ENCODE measurements around the gene PNCK. TPM values are rescaled to one million over a fixed set of nuclear protein-coding genes. Genes with fewer than 3 reads are reported as not detected.

PNCK gene
- total RNA-seq, 1 donor from 2014 or later: 28.5 TPM

- Mint-ChIP-seq H3K9me3 (peaks cover 22% of the 10 kb centered on the region), H3K27me3 (ENCODE audit: low read depth) (peaks cover 54% of the 10 kb centered on the region), H3K27ac (no peak overlapping the region), H3K4me1 (no peaks in the 10 kb centered on the region), H3K36me3 (peaks cover 3% of the 10 kb centered on the region), H3K4me3 (peak overlapping the region; percentile 5)
- TF ChIP-seq, protein P1, sequence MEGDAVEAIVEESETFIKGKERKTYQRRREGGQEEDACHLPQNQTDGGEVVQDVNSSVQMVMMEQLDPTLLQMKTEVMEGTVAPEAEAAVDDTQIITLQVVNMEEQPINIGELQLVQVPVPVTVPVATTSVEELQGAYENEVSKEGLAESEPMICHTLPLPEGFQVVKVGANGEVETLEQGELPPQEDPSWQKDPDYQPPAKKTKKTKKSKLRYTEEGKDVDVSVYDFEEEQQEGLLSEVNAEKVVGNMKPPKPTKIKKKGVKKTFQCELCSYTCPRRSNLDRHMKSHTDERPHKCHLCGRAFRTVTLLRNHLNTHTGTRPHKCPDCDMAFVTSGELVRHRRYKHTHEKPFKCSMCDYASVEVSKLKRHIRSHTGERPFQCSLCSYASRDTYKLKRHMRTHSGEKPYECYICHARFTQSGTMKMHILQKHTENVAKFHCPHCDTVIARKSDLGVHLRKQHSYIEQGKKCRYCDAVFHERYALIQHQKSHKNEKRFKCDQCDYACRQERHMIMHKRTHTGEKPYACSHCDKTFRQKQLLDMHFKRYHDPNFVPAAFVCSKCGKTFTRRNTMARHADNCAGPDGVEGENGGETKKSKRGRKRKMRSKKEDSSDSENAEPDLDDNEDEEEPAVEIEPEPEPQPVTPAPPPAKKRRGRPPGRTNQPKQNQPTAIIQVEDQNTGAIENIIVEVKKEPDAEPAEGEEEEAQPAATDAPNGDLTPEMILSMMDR (IDR thresholded peaks at IDR 0.05; ENCODE audit: unreplicated experiment): no peak
- DNase-seq (ENCODE audit: low spot score in 2 of 2, unreplicated experiment in 2 of 2): peak in 1 of 2 experiments; percentile 34
These were observed 6.2 kb downstream of the PNCK start for GRCh38 chrX:153667281-153667955.

DNA sequence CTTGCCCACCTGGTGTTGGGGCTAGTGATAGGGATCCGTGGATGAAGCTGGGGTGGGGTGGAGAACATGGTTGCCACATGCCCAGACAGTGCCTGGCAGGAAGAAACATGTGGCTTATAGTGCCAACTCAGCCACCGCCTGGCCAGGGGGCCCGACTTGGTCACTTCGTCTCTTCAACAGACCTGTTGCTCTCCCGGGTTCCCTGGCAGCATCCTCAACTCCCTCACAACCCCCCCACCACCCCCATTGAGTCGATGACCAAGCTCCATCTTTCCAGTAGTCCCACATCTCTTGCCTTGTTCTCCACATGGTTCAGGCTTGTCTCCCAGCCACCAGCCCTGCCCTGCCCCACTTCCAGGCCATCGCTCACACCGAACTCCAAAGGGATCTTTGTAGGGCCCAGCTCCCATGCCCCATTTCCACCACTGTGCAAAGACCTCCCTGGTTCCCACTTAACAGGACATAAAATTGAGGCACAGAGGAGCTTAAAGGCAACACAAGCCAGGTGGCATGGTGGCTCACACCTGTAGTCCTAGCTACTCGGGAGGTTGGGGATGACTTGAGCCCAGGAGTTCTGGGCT is 7.8 kb downstream of the PNCK start:
- peaks cover 66% of the 10 kb centered on the region for H3K27me3 Mint-ChIP-seq (ENCODE audit: low read depth)
- no peak overlapping the region for H3K4me3 Mint-ChIP-seq
- TF ChIP-seq, protein P1 (IDR thresholded peaks at IDR 0.05; ENCODE audit: unreplicated experiment): no peak
- H3K27ac Mint-ChIP-seq: no peak overlapping the region
- peaks cover 30% of the 10 kb centered on the region for H3K9me3 Mint-ChIP-seq
- H3K36me3 Mint-ChIP-seq: peaks cover 3% of the 10 kb centered on the region
- H3K4me1 Mint-ChIP-seq: no peaks in the 10 kb centered on the region
- peak in 1 of 2 experiments; percentile 16 for DNase-seq (ENCODE audit: low spot score in 2 of 2, unreplicated experiment in 2 of 2)

- Mint-ChIP-seq H3K4me3 (no peak overlapping the region), H3K27me3 (ENCODE audit: low read depth) (peaks cover 78% of the 10 kb centered on the region)
- peak; percentile 23 to 55 for DNase-seq (ENCODE audit: low spot score in 2 of 2, unreplicated experiment in 2 of 2)
These were observed 11.3 kb downstream of the PNCK start for GRCh38 chrX:153662266-153662665.

GRCh38 chrX:153659268-153659667 is 14.3 kb downstream of the PNCK start:
- TF ChIP-seq, protein P1 (IDR thresholded peaks at IDR 0.05; ENCODE audit: unreplicated experiment): no peak
- no peak overlapping the region for H3K27ac Mint-ChIP-seq
- peaks cover 55% of the 10 kb centered on the region for H3K27me3 Mint-ChIP-seq (ENCODE audit: low read depth)
- H3K4me1 Mint-ChIP-seq: no peaks in the 10 kb centered on the region
- peaks cover 29% of the 10 kb centered on the region for H3K9me3 Mint-ChIP-seq
- no peak for DNase-seq (ENCODE audit: low spot score in 2 of 2, unreplicated experiment in 2 of 2)
- H3K4me3 Mint-ChIP-seq: no peak overlapping the region
- H3K36me3 Mint-ChIP-seq: no peaks in the 10 kb centered on the region

More at GRCh38 chrX:153662266-153662665, 11.3 kb downstream of the PNCK start:
- TF ChIP-seq, protein P1 (IDR thresholded peaks at IDR 0.05; ENCODE audit: unreplicated experiment): peak; percentile 24
- H3K27ac Mint-ChIP-seq: no peak overlapping the region
- H3K9me3 Mint-ChIP-seq: peaks cover 40% of the 10 kb centered on the region
- no peaks in the 10 kb centered on the region for H3K4me1 Mint-ChIP-seq
- peaks cover 1% of the 10 kb centered on the region for H3K36me3 Mint-ChIP-seq

GRCh38 chrX:153657161-153657560 is 16.5 kb downstream of the PNCK start:
- Mint-ChIP-seq H3K9me3 (peaks cover 35% of the 10 kb centered on the region), H3K4me1 (no peaks in the 10 kb centered on the region), H3K36me3 (no peaks in the 10 kb centered on the region), H3K27ac (no peak overlapping the region), H3K4me3 (no peak overlapping the region), H3K27me3 (ENCODE audit: low read depth) (peaks cover 38% of the 10 kb centered on the region)
- peak in 1 of 2 experiments; percentile 11 for DNase-seq (ENCODE audit: low spot score in 2 of 2, unreplicated experiment in 2 of 2)
- TF ChIP-seq, protein P1 (IDR thresholded peaks at IDR 0.05; ENCODE audit: unreplicated experiment): no peak

Measured in mesothelial cell of epicardium (in vitro differentiated cells).